Liver (tissue), 3 donors: ENCODE measurements around the gene DHRS1.

Experiments used
- ATF3 ChIP-seq: IDR thresholded peaks from 2 replicates; pipeline ENCODE4 v1.6.1; 2016; ENCODE audit warnings: antibody characterized with exemption
- FOXA2 ChIP-seq: IDR thresholded peaks from 2 replicates; pipeline ENCODE4 v1.6.1; 2016; ENCODE audit warnings: antibody characterized with exemption
- GABPA ChIP-seq, 2 donors: IDR thresholded peaks in 1 of 2; conservative IDR thresholded peaks in 1 of 2; 2 replicates each; pipeline ENCODE4 v1.6.1; 2016; ENCODE audit warnings: antibody characterized with exemption in 2 of 2, mild to moderate bottlenecking in 1 of 2, moderate library complexity in 1 of 2
- RAD21 ChIP-seq, 2 donors: IDR thresholded peaks; 2 replicates each; pipeline ENCODE4 v1.6.1; 2016; ENCODE audit warnings: antibody characterized with exemption in 2 of 2, mild to moderate bottlenecking in 2 of 2
- SP1 ChIP-seq: IDR thresholded peaks from 2 replicates; pipeline ENCODE4 v1.6.1; 2018; ENCODE audit warnings: antibody characterized with exemption, mild to moderate bottlenecking
- ZBTB33 ChIP-seq: IDR thresholded peaks from 2 replicates; pipeline ENCODE4 v1.6.1; 2016; ENCODE audit warnings: antibody characterized with exemption
- TF ChIP-seq, protein P1 (sequence below): fragments of 150-350 bp; IDR thresholded peaks from 2 replicates; pipeline ENCODE4 v1.5.1; 2017; ENCODE audit warnings: improper control_type of control experiment, low read depth, low read length; ENCODE audit not compliant: missing input control
- TF ChIP-seq, protein P2 (sequence below): IDR thresholded peaks from 2 replicates; pipeline ENCODE4 v1.6.1; 2016; ENCODE audit warnings: antibody characterized with exemption
- donor health status: healthy.
- donor health status: healthy.

GRCh38 chr14:24315243-24315806 lies 15.7 kb upstream of the DHRS1 start:
- TF ChIP-seq, protein P1, sequence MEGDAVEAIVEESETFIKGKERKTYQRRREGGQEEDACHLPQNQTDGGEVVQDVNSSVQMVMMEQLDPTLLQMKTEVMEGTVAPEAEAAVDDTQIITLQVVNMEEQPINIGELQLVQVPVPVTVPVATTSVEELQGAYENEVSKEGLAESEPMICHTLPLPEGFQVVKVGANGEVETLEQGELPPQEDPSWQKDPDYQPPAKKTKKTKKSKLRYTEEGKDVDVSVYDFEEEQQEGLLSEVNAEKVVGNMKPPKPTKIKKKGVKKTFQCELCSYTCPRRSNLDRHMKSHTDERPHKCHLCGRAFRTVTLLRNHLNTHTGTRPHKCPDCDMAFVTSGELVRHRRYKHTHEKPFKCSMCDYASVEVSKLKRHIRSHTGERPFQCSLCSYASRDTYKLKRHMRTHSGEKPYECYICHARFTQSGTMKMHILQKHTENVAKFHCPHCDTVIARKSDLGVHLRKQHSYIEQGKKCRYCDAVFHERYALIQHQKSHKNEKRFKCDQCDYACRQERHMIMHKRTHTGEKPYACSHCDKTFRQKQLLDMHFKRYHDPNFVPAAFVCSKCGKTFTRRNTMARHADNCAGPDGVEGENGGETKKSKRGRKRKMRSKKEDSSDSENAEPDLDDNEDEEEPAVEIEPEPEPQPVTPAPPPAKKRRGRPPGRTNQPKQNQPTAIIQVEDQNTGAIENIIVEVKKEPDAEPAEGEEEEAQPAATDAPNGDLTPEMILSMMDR: no peak
- TF ChIP-seq FOXA2 (no peak), ATF3 (no peak), GABPA (IDR thresholded peaks at IDR 0.05 in 1 of 2, conservative IDR thresholded peaks at IDR 0.05 in 1 of 2) (no peak), SP1 (no peak), ZBTB33 (no peak), RAD21 (IDR thresholded peaks at IDR 0.05) (no peak)
- TF ChIP-seq, protein P2, sequence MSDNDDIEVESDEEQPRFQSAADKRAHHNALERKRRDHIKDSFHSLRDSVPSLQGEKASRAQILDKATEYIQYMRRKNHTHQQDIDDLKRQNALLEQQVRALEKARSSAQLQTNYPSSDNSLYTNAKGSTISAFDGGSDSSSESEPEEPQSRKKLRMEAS: no peak
